Measurements from ENCODE around the gene PCED1B. TPM values are rescaled to one million over a fixed set of nuclear protein-coding genes. Genes with fewer than 3 reads are reported as not detected.
"Not testable (repeated sequence)": the region's sequence is repeated elsewhere in the genome, so short reads cannot be mapped to it uniquely, and the experiment has no call there.

PCED1B gene
- total and polyA plus RNA-seq, 2 donors from 2014 or later = 2.8 to 9.2 TPM

DNA sequence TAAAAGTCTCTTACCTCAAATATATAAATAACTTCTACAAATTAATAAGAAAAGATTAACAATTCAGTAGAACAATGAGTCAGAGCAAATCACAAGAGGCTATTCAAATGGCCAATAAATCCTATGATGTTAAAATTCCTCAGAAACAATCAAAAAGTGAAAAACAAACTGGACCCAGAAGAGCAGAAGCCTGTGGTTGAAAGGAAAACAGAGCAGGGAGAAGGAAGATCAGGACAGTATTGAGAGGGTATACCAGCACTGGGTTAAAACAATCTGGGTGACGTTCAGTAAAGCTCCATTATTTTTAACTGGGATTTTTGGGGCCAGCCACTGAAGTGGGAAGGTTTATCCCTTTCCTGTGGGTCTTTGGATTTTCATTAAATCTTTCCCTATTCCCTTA is 39.7 kb upstream of the PCED1B start:
- intact Hi-C loops (cut with DNase I) = loop anchor here (10.0 kb wide), 2 partner anchors 265 to 645 kb away; no protein-coding TSS in a partner anchor
- no peak overlapping the region for H3K27ac ChIP-seq (ENCODE audit: low read depth in 2 of 2, low read length in 2 of 2)
- no peaks in the 10 kb centered on the region for H3K27me3 ChIP-seq (ENCODE audit: control insufficient read depth, insufficient read depth, low read length)

DNA sequence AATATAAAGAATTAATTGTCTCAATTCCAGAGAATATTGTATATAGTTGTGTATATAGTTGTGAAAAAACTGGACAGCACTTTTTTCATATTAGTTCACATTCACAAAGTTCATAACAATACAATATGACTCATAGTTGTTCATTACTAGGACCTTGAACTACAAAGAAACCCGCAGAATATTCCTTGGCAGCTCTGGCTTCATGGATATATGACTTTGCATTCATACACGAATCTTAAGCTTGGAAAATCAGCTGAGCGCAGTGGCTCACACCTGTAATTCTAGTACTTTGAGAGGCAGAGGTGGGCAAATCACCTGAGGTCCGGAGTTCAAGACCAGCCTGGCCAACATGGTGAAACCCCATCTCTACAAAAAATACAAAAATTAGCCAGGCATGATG is 38.1 kb upstream of the PCED1B start:
- intact Hi-C loops (cut with DNase I) = no loop called here
- Histone ChIP-seq H3K9me3 (ENCODE audit: control insufficient read depth in 2 of 3, insufficient read depth in 1 of 3, low read length in 3 of 3) (no peaks in the 10 kb centered on the region), H3K27ac (ENCODE audit: low read depth in 2 of 2, low read length in 2 of 2) (no peak overlapping the region), H3K4me3 (ENCODE audit: low read length in 3 of 3) (no peak overlapping the region), H3K9ac (ENCODE audit: low read length in 3 of 3) (no peak overlapping the region), H3K4me1 (ENCODE audit: control insufficient read depth in 2 of 3, insufficient read depth in 2 of 3, low read depth in 1 of 3, low read length in 3 of 3) (peaks cover 0 to 10% (median 0%) of the 10 kb centered on the region in 3 donors), H3K27me3 (ENCODE audit: control insufficient read depth, insufficient read depth, low read length) (no peaks in the 10 kb centered on the region), H3K36me3 (ENCODE audit: control insufficient read depth in 2 of 3, insufficient read depth in 3 of 3, low read length in 3 of 3) (no peaks in the 10 kb centered on the region)
- TF ChIP-seq, protein P1, sequence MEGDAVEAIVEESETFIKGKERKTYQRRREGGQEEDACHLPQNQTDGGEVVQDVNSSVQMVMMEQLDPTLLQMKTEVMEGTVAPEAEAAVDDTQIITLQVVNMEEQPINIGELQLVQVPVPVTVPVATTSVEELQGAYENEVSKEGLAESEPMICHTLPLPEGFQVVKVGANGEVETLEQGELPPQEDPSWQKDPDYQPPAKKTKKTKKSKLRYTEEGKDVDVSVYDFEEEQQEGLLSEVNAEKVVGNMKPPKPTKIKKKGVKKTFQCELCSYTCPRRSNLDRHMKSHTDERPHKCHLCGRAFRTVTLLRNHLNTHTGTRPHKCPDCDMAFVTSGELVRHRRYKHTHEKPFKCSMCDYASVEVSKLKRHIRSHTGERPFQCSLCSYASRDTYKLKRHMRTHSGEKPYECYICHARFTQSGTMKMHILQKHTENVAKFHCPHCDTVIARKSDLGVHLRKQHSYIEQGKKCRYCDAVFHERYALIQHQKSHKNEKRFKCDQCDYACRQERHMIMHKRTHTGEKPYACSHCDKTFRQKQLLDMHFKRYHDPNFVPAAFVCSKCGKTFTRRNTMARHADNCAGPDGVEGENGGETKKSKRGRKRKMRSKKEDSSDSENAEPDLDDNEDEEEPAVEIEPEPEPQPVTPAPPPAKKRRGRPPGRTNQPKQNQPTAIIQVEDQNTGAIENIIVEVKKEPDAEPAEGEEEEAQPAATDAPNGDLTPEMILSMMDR (IDR thresholded peaks at IDR 0.05; ENCODE audit: borderline replicate concordance, extremely low read depth, insufficient read depth) = no peak
- DNase-seq (no peak), FAIRE-seq (no peak)

More for the DNA sequence above, 39.7 kb upstream of the PCED1B start:
- no peak overlapping the region for H3K9ac ChIP-seq (ENCODE audit: low read length in 3 of 3)
- H3K9me3 ChIP-seq (ENCODE audit: control insufficient read depth in 2 of 3, insufficient read depth in 1 of 3, low read length in 3 of 3) = no peaks in the 10 kb centered on the region
- H3K36me3 ChIP-seq (ENCODE audit: control insufficient read depth in 2 of 3, insufficient read depth in 3 of 3, low read length in 3 of 3) = no peaks in the 10 kb centered on the region
- peaks cover 0 to 10% (median 0%) of the 10 kb centered on the region in 3 donors for H3K4me1 ChIP-seq (ENCODE audit: control insufficient read depth in 2 of 3, insufficient read depth in 2 of 3, low read depth in 1 of 3, low read length in 3 of 3)
- no peak overlapping the region for H3K4me3 ChIP-seq (ENCODE audit: low read length in 3 of 3)
- TF ChIP-seq, protein P1 (IDR thresholded peaks at IDR 0.05; ENCODE audit: borderline replicate concordance, extremely low read depth, insufficient read depth) = no peak
- FAIRE-seq = no peak
- no peak for DNase-seq

DNA sequence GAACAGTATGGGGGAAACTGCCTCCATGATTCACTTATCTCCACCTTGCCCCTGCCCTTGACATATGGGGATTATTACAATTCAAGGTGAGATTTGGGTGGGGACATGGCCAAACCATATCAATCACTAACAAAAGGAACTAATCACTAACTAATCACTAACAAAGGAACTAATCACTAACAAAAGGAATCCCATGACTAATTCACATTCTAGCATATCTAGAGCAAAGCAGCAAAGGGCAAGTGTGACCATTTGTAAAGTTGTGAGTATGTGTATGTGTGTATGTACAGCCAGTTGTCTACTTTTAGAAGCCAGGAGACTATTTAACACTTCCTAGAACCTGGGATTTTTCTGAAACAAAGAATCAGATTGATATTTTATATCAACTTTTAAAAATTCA is 30.9 kb upstream of the PCED1B start:
- H3K36me3 ChIP-seq (ENCODE audit: control insufficient read depth in 2 of 3, insufficient read depth in 3 of 3, low read length in 3 of 3) = no peaks in the 10 kb centered on the region
- H3K4me3 ChIP-seq (ENCODE audit: low read length in 3 of 3) = no peak overlapping the region
- no peak for DNase-seq
- no peaks in the 10 kb centered on the region for H3K27me3 ChIP-seq (ENCODE audit: control insufficient read depth, insufficient read depth, low read length)
- TF ChIP-seq, protein P1 (IDR thresholded peaks at IDR 0.05; ENCODE audit: borderline replicate concordance, extremely low read depth, insufficient read depth) = no peak
- H3K9ac ChIP-seq (ENCODE audit: low read length in 3 of 3) = no peak overlapping the region
- H3K9me3 ChIP-seq (ENCODE audit: control insufficient read depth in 2 of 3, insufficient read depth in 1 of 3, low read length in 3 of 3) = peaks cover 0 to 5% (median 0%) of the 10 kb centered on the region in 3 donors
- intact Hi-C loops (cut with DNase I) = no loop called here
- H3K27ac ChIP-seq (ENCODE audit: low read depth in 2 of 2, low read length in 2 of 2) = no peak overlapping the region
- FAIRE-seq = no peak
- no peaks in the 10 kb centered on the region for H3K4me1 ChIP-seq (ENCODE audit: control insufficient read depth in 2 of 3, insufficient read depth in 2 of 3, low read depth in 1 of 3, low read length in 3 of 3)

DNA sequence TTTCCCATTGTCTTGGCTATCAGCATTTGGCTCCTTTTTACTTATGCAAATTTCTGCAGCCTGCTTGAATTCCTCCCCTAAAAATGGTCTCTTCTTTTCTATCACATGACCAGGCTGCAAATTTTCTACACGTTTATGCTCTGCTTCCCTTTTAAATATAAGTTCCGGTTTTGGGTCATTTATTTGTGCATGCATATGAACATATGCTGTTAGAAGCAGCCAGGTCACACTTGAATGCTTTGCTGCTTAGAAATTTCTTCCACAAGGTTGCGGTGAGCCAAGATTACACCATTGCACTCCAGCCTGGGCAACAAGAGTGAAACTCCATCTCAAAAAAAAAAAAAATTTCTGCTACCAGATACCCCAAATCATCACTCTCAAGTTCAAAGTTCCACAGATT is 28.1 kb upstream of the PCED1B start:
- H3K9me3 ChIP-seq (ENCODE audit: control insufficient read depth in 2 of 3, insufficient read depth in 1 of 3, low read length in 3 of 3); H3K4me3 ChIP-seq (ENCODE audit: low read length in 3 of 3); H3K27ac ChIP-seq (ENCODE audit: low read depth in 2 of 2, low read length in 2 of 2); H3K9ac ChIP-seq (ENCODE audit: low read length in 3 of 3); DNase-seq; FAIRE-seq; H3K4me1 ChIP-seq (ENCODE audit: control insufficient read depth in 2 of 3, insufficient read depth in 2 of 3, low read depth in 1 of 3, low read length in 3 of 3); H3K27me3 ChIP-seq (ENCODE audit: control insufficient read depth, insufficient read depth, low read length); H3K36me3 ChIP-seq (ENCODE audit: control insufficient read depth in 2 of 3, insufficient read depth in 3 of 3, low read length in 3 of 3); intact Hi-C loops (cut with DNase I): not testable (repeated sequence)
